Measurements from ENCODE around the gene BCR.

BCR gene

GRCh38 chr22:23282986-23283385 is 102.7 kb downstream of the BCR start:
- no peak for DNase-seq (ENCODE audit: low spot score)
- TF ChIP-seq CTCF (IDR thresholded peaks at IDR 0.05; ENCODE audit: borderline replicate concordance, control extremely low read depth, extremely low read depth, insufficient read depth, missing control alignments): no peak
- in situ Hi-C loops (cut with MboI; ENCODE audit: low sequenced_read_pairs, unreplicated experiment): no loop called here

- in situ Hi-C loops (cut with MboI; ENCODE audit: low sequenced_read_pairs, unreplicated experiment): no loop called here
Measured at GRCh38 chr22:23283591-23284503, 103.5 kb downstream of the BCR start.

DNA sequence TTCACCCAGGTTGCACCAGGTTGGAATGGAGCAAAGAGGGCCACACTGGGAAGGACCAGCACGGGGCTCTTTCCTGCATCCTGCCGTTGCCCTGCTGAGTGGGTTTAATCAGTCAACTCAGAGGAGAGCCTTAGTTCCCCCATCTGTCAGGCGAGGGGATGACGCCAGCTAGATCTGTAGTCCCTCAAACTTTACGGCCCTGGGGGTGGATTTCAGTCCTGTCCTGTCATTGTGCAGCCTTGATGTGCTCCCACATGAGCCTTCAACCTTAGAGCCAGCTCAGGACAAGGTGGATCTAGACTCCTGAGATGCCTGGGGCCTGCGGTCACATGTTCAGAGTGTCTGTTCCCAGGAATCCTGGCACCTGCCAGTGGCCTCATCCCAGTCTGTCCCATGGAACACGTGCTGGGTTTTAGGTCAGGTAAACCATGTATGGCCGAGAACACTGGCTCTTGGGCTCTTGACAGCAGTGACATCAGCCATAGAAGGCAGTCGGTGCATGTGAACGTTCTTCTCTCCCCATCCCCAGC is 104.3 kb downstream of the BCR start:
- in situ Hi-C loops (cut with MboI; ENCODE audit: low sequenced_read_pairs, unreplicated experiment): no loop called here
- TF ChIP-seq CTCF (IDR thresholded peaks at IDR 0.05; ENCODE audit: borderline replicate concordance, control extremely low read depth, extremely low read depth, insufficient read depth, missing control alignments): no peak
- no peak for DNase-seq (ENCODE audit: low spot score)

More at GRCh38 chr22:23283591-23284503, 103.5 kb downstream of the BCR start:
- no peak for DNase-seq (ENCODE audit: low spot score)
- TF ChIP-seq CTCF (IDR thresholded peaks at IDR 0.05; ENCODE audit: borderline replicate concordance, control extremely low read depth, extremely low read depth, insufficient read depth, missing control alignments): no peak

GRCh38 chr22:23285236-23285635 is 104.9 kb downstream of the BCR start:
- TF ChIP-seq CTCF (IDR thresholded peaks at IDR 0.05; ENCODE audit: borderline replicate concordance, control extremely low read depth, extremely low read depth, insufficient read depth, missing control alignments): no peak
- in situ Hi-C loops (cut with MboI; ENCODE audit: low sequenced_read_pairs, unreplicated experiment): no loop called here
- no peak for DNase-seq (ENCODE audit: low spot score)

DNA sequence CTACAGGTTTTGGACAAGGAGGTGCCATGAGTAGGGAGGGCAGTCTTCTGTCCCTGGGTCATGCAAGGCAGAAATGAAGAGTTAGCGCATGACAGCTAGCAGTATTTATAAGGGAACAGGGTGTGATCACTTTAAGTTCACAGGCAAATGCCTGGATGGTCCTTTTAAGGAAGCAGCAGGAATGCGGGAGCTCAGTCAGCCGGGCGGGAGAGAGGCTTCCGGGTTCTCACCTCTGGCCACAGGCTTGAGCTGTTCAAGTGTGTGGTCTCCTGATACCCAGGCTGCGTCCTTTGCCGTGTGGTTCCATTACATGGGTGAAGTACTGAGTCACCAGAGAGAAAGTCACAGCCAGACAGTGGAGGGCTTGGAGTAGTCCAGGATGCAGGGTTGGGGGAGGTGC is 105.4 kb downstream of the BCR start:
- in situ Hi-C loops (cut with MboI; ENCODE audit: low sequenced_read_pairs, unreplicated experiment): no loop called here
- DNase-seq (ENCODE audit: low spot score): no peak

DNA sequence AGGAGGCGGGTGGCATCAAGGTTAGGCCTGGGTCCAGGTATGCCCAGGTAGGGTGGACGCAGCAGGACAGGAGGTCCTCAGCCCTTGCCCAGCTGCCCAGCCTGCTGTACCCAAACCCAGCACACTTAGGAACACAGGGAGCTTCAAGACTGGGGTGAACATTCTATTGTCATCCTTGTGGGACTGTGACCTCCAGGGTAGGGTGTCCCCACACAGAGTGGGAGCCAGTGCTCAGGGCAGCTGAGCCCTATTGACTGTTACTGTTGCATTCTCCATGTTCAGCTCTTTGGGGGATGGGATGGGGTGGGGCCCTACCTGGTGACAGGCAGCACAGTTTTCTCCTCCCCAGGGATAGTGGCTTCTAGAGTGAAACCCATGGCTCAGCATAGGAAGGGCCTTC is 106.0 kb downstream of the BCR start:
- in situ Hi-C loops (cut with MboI; ENCODE audit: low sequenced_read_pairs, unreplicated experiment): no loop called here
- no peak for DNase-seq (ENCODE audit: low spot score)
- no peak for TF ChIP-seq CTCF (IDR thresholded peaks at IDR 0.05; ENCODE audit: borderline replicate concordance, control extremely low read depth, extremely low read depth, insufficient read depth, missing control alignments)

More for the DNA sequence above, 105.4 kb downstream of the BCR start:
- TF ChIP-seq CTCF (IDR thresholded peaks at IDR 0.05; ENCODE audit: borderline replicate concordance, control extremely low read depth, extremely low read depth, insufficient read depth, missing control alignments): no peak

Data from GM13976 (cell line).